WI38 (cell line): ENCODE data around the gene RIF1.
A peak's percentile ranks its signal among the peaks of the same experiment; 100 is the strongest.
"Not testable (repeated sequence)": the region's sequence is repeated elsewhere in the genome, so short reads cannot be mapped to it uniquely, and the experiment has no call there.

Source experiments
- H3K4me3 ChIP-seq: 2 replicates; pipeline ENCODE4 v1.5.1; 2011; ENCODE audit warnings: low read depth, mild to moderate bottlenecking, control low read depth, low read length
- CTCF ChIP-seq: IDR thresholded peaks from 2 replicates; pipeline ENCODE4 v1.5.1; 2012; ENCODE audit warnings: low read depth, mild to moderate bottlenecking, control low read depth, low read length

The RIF1 gene

GRCh38 chr2:151403914-151404313 is 5.8 kb upstream of the RIF1 start:
- H3K4me3 ChIP-seq = no peak overlapping the region
- no peak for TF ChIP-seq CTCF

GRCh38 chr2:151405376-151405775 is 4.3 kb upstream of the RIF1 start:
- no peak overlapping the region for H3K4me3 ChIP-seq
- no peak for TF ChIP-seq CTCF

- H3K4me3 ChIP-seq = no peak overlapping the region
- TF ChIP-seq CTCF = no peak
Observed at GRCh38 chr2:151407281-151407680, 2.4 kb upstream of the RIF1 start.

- H3K4me3 ChIP-seq = peak overlapping the region; percentile 98
- TF ChIP-seq CTCF = no peak
Observed at GRCh38 chr2:151408788-151409600, 708 bp upstream of the RIF1 start.

GRCh38 chr2:151410485-151410834 is 758 bp downstream of the RIF1 start:
- no peak for TF ChIP-seq CTCF
- peak overlapping the region; percentile 98 for H3K4me3 ChIP-seq

GRCh38 chr2:151417650-151418049 is 7.9 kb downstream of the RIF1 start:
- no peak for TF ChIP-seq CTCF
- H3K4me3 ChIP-seq = no peak overlapping the region

GRCh38 chr2:151421681-151422080 is 12.0 kb downstream of the RIF1 start:
- H3K4me3 ChIP-seq = not testable (repeated sequence)

GRCh38 chr2:151422917-151423439 is 13.3 kb downstream of the RIF1 start:
- no peak for TF ChIP-seq CTCF
- no peak overlapping the region for H3K4me3 ChIP-seq
